HG02571 (cell line): ENCODE measurements around the gene SEMA6B.

Experiments
- ATAC-seq: cut with Tn5 transposase; IDR thresholded peaks from one replicate; pipeline ENCODE4 v1.9.1; 2021; ENCODE audit warnings: mild to moderate bottlenecking, moderate library complexity; ENCODE audit not compliant: unreplicated experiment

The SEMA6B gene

GRCh38 chr19:4511300-4512054, 48.0 kb downstream of the SEMA6B start:
- ATAC-seq: no peak

GRCh38 chr19:4510435-4511255, 48.8 kb downstream of the SEMA6B start:
- no peak for ATAC-seq

- ATAC-seq: no peak
Measured at GRCh38 chr19:4508698-4509097, 50.8 kb downstream of the SEMA6B start.

GRCh38 chr19:4507804-4508203, 51.7 kb downstream of the SEMA6B start:
- ATAC-seq: no peak

- ATAC-seq: no peak
Measured at GRCh38 chr19:4507150-4507452, 52.4 kb downstream of the SEMA6B start.

GRCh38 chr19:4506449-4507149, 52.9 kb downstream of the SEMA6B start:
- ATAC-seq: no peak

- no peak for ATAC-seq
Measured at GRCh38 chr19:4505570-4506448, 53.7 kb downstream of the SEMA6B start.

- ATAC-seq: no peak
Measured at GRCh38 chr19:4504891-4505569, 54.5 kb downstream of the SEMA6B start.

- ATAC-seq: no peak
Measured at GRCh38 chr19:4504297-4504701, 55.2 kb downstream of the SEMA6B start.

- no peak for ATAC-seq
Measured at GRCh38 chr19:4503825-4504170, 55.7 kb downstream of the SEMA6B start.

- ATAC-seq: no peak
Measured at GRCh38 chr19:4503132-4503824, 56.2 kb downstream of the SEMA6B start.

GRCh38 chr19:4502282-4503131, 57.0 kb downstream of the SEMA6B start:
- no peak for ATAC-seq

GRCh38 chr19:4501691-4502090, 57.8 kb downstream of the SEMA6B start:
- no peak for ATAC-seq

GRCh38 chr19:4500841-4501591, 58.5 kb downstream of the SEMA6B start:
- no peak for ATAC-seq

GRCh38 chr19:4499855-4500254, 59.6 kb downstream of the SEMA6B start:
- ATAC-seq: no peak

GRCh38 chr19:4499318-4499717, 60.2 kb downstream of the SEMA6B start:
- no peak for ATAC-seq

- no peak for ATAC-seq
Measured at GRCh38 chr19:4498694-4499093, 60.8 kb downstream of the SEMA6B start.

GRCh38 chr19:4497770-4498389, 61.6 kb downstream of the SEMA6B start:
- ATAC-seq: no peak
